Measurements from ENCODE around the gene SLC22A1. TPM values are rescaled to one million over a fixed set of nuclear protein-coding genes. Genes with fewer than 3 reads are reported as not detected.

The SLC22A1 gene
- total and polyA plus RNA-seq, 2 of the 4 experiments (the other 2 are of a cell fraction): 0.10 TPM; not detected in 1

GRCh38 chr6:160128125-160128683, 6.6 kb downstream of the SLC22A1 start:
- Histone ChIP-seq H3K9me1 (ENCODE audit: insufficient read depth, low read length) (peaks cover 5% of the 10 kb centered on the region; the same call in 1 of the 2 replicates), H2AFZ (replicated peaks; ENCODE audit: low read length, poor library complexity) (no peak overlapping the region), H2BK120ac (ENCODE audit: low read depth, low read length) (no peak overlapping the region), H3K27me3 (ENCODE audit: control insufficient read depth, insufficient read depth, low read length) (no peaks in the 10 kb centered on the region), H3K4me1 (ENCODE audit: control insufficient read depth, insufficient read depth, low read length) (peaks cover 7% of the 10 kb centered on the region), H2BK5ac (ENCODE audit: low read depth, low read length, poor library complexity, severe bottlenecking) (no peak overlapping the region), H3K9me3 (ENCODE audit: control insufficient read depth, insufficient read depth, low read length) (no peaks in the 10 kb centered on the region), H3K14ac (replicated peaks; ENCODE audit: low read depth, low read length) (no peak overlapping the region), H4K91ac (ENCODE audit: insufficient read depth, low read depth, low read length) (no peak overlapping the region), H3K27ac (ENCODE audit: insufficient read depth, low read length) (no peak overlapping the region), H3K18ac (ENCODE audit: low read depth, low read length) (no peak overlapping the region), H3K79me1 (ENCODE audit: low read depth in 1 of 2, low read length in 2 of 2) (no peaks in the 10 kb centered on the region), H3K4me2 (ENCODE audit: low read depth, low read length) (no peak overlapping the region), H3K4ac (ENCODE audit: low read depth, low read length) (no peak overlapping the region), H2BK15ac (ENCODE audit: low read depth, low read length) (no peak overlapping the region), H3K9ac (ENCODE audit: low read depth, low read length) (no peak overlapping the region), H4K5ac (ENCODE audit: low read depth, low read length) (no peak overlapping the region), H2AK5ac (ENCODE audit: low read depth, low read length) (no peak overlapping the region), H2AK9ac (replicated peaks; ENCODE audit: low read depth, low read length, poor library complexity) (peak overlapping the region; percentile 50), H4K20me1 (ENCODE audit: insufficient read depth, low read length) (no peaks in the 10 kb centered on the region), H3K36me3 (ENCODE audit: control insufficient read depth, insufficient read depth, low read length) (no peaks in the 10 kb centered on the region), H2BK20ac (ENCODE audit: low read depth, low read length) (no peak overlapping the region), H4K8ac (ENCODE audit: low read depth in 2 of 2, low read length in 2 of 2) (no peak overlapping the region), H3K4me3 (ENCODE audit: insufficient read depth, low read depth, low read length) (no peak overlapping the region), H3K56ac (ENCODE audit: extremely low read depth, insufficient read depth, low read length) (no peak overlapping the region), H3K23ac (ENCODE audit: low read depth, low read length) (no peak overlapping the region)
- ATAC-seq (ENCODE audit: low read depth): no peak
- dilution Hi-C loops (cut with HindIII; ENCODE audit: low sequenced_read_pairs, unreplicated experiment): no loop called here
- no TSS peak for BruUV-seq (replicated peaks)
- intact Hi-C loops (cut with micrococcal nuclease): no loop called here
- CTCF ChIA-PET: interaction anchor here (1.1 kb wide), 1 partner anchor 8 kb away, joined by 3 read pairs; no protein-coding TSS in a partner anchor
- in situ Hi-C loops (cut with MboI; ENCODE audit: low sequenced_read_pairs): no loop called here
- TF ChIP-seq POLR2A (IDR thresholded peaks at IDR 0.05; ENCODE audit: low read depth, low read length): no peak
- no peak for TF ChIP-seq MXI1 (IDR thresholded peaks at IDR 0.05; ENCODE audit: borderline replicate concordance, low read depth, low read length)
- no peak for TF ChIP-seq CTCF (conservative IDR thresholded peaks at IDR 0.05; ENCODE audit: low read depth, low read length)
- TF ChIP-seq MAFK (IDR thresholded peaks at IDR 0.05; ENCODE audit: low read depth, low read length): no peak
- no peak for TF ChIP-seq RCOR1 (IDR thresholded peaks at IDR 0.05; ENCODE audit: insufficient replicate concordance, low read length)
- TF ChIP-seq FOS (IDR thresholded peaks at IDR 0.05; ENCODE audit: low read depth, low read length): no peak
- TF ChIP-seq MAZ (IDR thresholded peaks at IDR 0.05; ENCODE audit: borderline replicate concordance, low read depth, low read length): no peak
- WGBS, 2 experiments (ENCODE audit: extremely low coverage in 2 of 2, insufficient read length in 1 of 2): 80% methylated on average over 2 of the region's 3 CpGs; no CpG with 5 or more reads in 1 of the 2 experiments
- POLR2A ChIA-PET (ENCODE audit: unreplicated experiment): no interaction called here
- DNase-seq: no peak
